Measurements from ENCODE around the gene HTRA1. TPM values are rescaled to one million over a fixed set of nuclear protein-coding genes. Genes with fewer than 3 reads are reported as not detected.
A peak's percentile ranks its signal among the peaks of the same experiment; 100 is the strongest.

HTRA1 gene
- total RNA-seq, 1 experiment from 2014 or later = 157 TPM

DNA sequence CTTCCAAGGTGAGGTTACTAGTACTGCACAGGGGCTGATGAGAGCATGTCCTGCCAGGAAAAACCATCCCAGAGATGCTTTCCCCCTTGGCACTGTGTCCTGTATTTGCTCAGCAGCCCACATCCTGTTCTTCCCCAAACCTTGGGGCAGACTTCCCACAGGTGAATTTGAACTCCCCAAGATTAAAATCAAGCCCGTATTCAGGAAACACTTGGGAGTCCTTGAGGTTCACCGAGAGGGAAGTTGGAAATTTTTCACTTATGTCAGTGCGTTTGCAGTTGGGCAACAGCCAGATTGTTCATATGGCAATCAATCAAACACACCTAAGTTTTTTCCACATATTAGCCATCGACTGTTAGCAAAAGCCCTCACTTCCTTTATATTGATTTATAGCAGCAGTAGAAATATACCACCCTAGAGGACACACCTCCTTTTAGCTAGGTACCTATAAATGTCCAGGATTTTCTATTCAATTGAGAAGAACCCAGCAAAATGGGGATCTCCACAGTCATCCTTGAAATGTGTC lies 99.0 kb downstream of the HTRA1 start, which contains the start of gene DMBT1:
Gene DMBT1, plus strand, starts transcription at position 476 of the 526 bp plus-strand sequence. Its CDS starts 17 bp downstream, at position 493.
- TF ChIP-seq, protein P1, sequence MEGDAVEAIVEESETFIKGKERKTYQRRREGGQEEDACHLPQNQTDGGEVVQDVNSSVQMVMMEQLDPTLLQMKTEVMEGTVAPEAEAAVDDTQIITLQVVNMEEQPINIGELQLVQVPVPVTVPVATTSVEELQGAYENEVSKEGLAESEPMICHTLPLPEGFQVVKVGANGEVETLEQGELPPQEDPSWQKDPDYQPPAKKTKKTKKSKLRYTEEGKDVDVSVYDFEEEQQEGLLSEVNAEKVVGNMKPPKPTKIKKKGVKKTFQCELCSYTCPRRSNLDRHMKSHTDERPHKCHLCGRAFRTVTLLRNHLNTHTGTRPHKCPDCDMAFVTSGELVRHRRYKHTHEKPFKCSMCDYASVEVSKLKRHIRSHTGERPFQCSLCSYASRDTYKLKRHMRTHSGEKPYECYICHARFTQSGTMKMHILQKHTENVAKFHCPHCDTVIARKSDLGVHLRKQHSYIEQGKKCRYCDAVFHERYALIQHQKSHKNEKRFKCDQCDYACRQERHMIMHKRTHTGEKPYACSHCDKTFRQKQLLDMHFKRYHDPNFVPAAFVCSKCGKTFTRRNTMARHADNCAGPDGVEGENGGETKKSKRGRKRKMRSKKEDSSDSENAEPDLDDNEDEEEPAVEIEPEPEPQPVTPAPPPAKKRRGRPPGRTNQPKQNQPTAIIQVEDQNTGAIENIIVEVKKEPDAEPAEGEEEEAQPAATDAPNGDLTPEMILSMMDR (IDR thresholded peaks at IDR 0.05; ENCODE audit: unreplicated experiment) = no peak
- peaks cover 22% of the 10 kb centered on the region for H3K4me1 Mint-ChIP-seq (ENCODE audit: insufficient read depth, unreplicated experiment)
- no peaks in the 10 kb centered on the region for H3K36me3 Mint-ChIP-seq (ENCODE audit: insufficient read depth, unreplicated experiment)
- no peaks in the 10 kb centered on the region for H3K9me3 Mint-ChIP-seq (ENCODE audit: unreplicated experiment)
- intact Hi-C loops (cut with micrococcal nuclease) = no loop called here
- DNase-seq (ENCODE audit: unreplicated experiment) = peak; percentile 33
- H3K27me3 Mint-ChIP-seq (ENCODE audit: insufficient read depth, unreplicated experiment) = no peaks in the 10 kb centered on the region
- CTCF ChIA-PET = no interaction called here
- no peak within 1 kb of the TSS for H3K27ac Mint-ChIP-seq (ENCODE audit: low read depth, unreplicated experiment)
- BruUV-seq (replicated peaks) = no TSS peak
- POLR2A ChIA-PET = interaction anchor here (1.2 to 1.5 kb wide), 2 partner anchors 38 to 92 kb away, joined by 4 read pairs; no protein-coding TSS in a partner anchor
- H3K4me3 Mint-ChIP-seq (ENCODE audit: unreplicated experiment) = no peak within 1 kb of the TSS

DNA sequence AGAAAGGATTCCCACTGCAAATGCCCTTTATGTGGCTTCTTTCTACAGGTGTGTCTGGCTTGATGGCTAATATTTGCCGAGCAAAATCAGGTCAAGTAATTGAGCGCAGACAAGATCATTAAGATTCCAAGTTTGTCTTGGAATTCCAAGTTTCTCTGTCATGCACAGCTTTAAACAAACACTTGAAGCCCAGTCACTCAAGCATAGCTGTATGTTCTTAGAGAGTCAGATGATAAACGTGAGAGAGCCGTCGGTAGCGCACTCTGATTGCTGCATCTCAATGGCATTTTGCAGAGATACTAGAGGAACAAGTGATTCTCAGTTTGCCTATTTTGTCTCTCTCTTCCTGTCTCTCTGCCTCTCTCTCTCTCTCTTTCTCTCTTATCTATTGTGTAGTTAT lies 99.9 kb downstream of the HTRA1 start:
- Mint-ChIP-seq H3K27me3 (ENCODE audit: insufficient read depth, unreplicated experiment) (no peaks in the 10 kb centered on the region), H3K9me3 (ENCODE audit: unreplicated experiment) (no peaks in the 10 kb centered on the region), H3K36me3 (ENCODE audit: insufficient read depth, unreplicated experiment) (no peaks in the 10 kb centered on the region), H3K4me1 (ENCODE audit: insufficient read depth, unreplicated experiment) (peaks cover 28% of the 10 kb centered on the region), H3K27ac (ENCODE audit: low read depth, unreplicated experiment) (no peak overlapping the region), H3K4me3 (ENCODE audit: unreplicated experiment) (no peak overlapping the region)
- intact Hi-C loops (cut with micrococcal nuclease) = no loop called here
- TF ChIP-seq, protein P1 (IDR thresholded peaks at IDR 0.05; ENCODE audit: unreplicated experiment) = no peak
- no TSS peak for BruUV-seq (replicated peaks)
- DNase-seq (ENCODE audit: unreplicated experiment) = no peak
- ChIA-PET CTCF (no interaction called here), POLR2A (no interaction called here)

DNA sequence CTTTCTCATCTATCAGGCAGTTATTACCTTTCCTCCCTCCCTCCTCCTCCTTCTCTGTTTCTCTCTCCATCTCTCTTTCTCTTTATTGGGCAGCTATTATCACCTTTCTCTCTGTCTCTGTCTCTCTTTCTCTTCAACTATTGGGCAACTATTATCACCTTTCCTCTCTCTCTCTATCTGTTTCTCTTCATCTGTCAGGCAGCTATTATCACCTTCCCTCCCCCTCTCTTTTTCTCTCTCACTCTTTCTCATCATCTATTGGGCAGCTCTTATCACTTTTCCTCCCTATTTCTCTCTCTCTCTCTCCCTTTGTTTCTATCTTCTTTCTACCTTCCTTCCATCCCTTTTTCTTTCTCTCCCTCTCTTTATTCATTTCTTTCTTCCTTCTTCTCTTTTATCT lies 100.4 kb downstream of the HTRA1 start:
- CTCF ChIA-PET = interaction anchor here (0.6 to 0.7 kb wide), 2 partner anchors 47 to 228 kb away, joined by 3 to 4 read pairs; no protein-coding TSS in a partner anchor
- no TSS peak for BruUV-seq (replicated peaks)
- Mint-ChIP-seq H3K4me1 (ENCODE audit: insufficient read depth, unreplicated experiment) (peaks cover 28% of the 10 kb centered on the region), H3K9me3 (ENCODE audit: unreplicated experiment) (no peaks in the 10 kb centered on the region), H3K4me3 (ENCODE audit: unreplicated experiment) (no peak overlapping the region), H3K36me3 (ENCODE audit: insufficient read depth, unreplicated experiment) (no peaks in the 10 kb centered on the region), H3K27me3 (ENCODE audit: insufficient read depth, unreplicated experiment) (no peaks in the 10 kb centered on the region), H3K27ac (ENCODE audit: low read depth, unreplicated experiment) (no peak overlapping the region)
- intact Hi-C loops (cut with micrococcal nuclease) = no loop called here
- TF ChIP-seq, protein P1 (IDR thresholded peaks at IDR 0.05; ENCODE audit: unreplicated experiment) = no peak
- POLR2A ChIA-PET = no interaction called here
- no peak for DNase-seq (ENCODE audit: unreplicated experiment)

Small RNAs within 50 kb of the gene (microRNA-seq; reads per million reads assigned to microRNA genes)
- 0.40 reads per million for gene MIR3941

Other genes starting within 250 kb of the HTRA1 start
- 0.16 TPM in 1 of 2 replicates, not detected in the other for gene BTBD16, start 190.3 kb upstream of the HTRA1 start, total RNA-seq (2022)
- 55.8 and 56.7 TPM in 2 replicates for gene PLEKHA1, start 86.8 kb upstream of the HTRA1 start, total RNA-seq (2022)
- not detected in 2 replicates for gene ARMS2, start 6.9 kb upstream of the HTRA1 start, total RNA-seq (2022)
- 4.4 and 7.6 TPM in 2 replicates for gene DMBT1, start 99.2 kb downstream of the HTRA1 start, total RNA-seq (2022)
- gene C10orf120, start 238.3 kb downstream of the HTRA1 start, total RNA-seq (2022) = not detected in 2 replicates